Measurements from ENCODE around the gene ATN1. TPM values are rescaled to one million over a fixed set of nuclear protein-coding genes. Genes with fewer than 3 reads are reported as not detected.

The ATN1 gene
- total and polyA plus RNA-seq, 9 of the 15 experiments (the other 6 are each of a cell fraction or from before 2014, with no cell fraction given): 0.15 to 49.8 (median 2.7) TPM

GRCh38 chr12:6923851-6924250 is 3.9 kb upstream of the ATN1 start:
- no peak overlapping the region; the same call in 1 of the 2 replicates for H2AFZ ChIP-seq (ENCODE audit: low read depth, low read length)
- TF ChIP-seq DDX20 (tag; IDR thresholded peaks at IDR 0.05; ENCODE audit: low read depth): no peak
- no peak for TF ChIP-seq NEUROD1 (IDR thresholded peaks at IDR 0.05; ENCODE audit: borderline replicate concordance, low read depth, low read length, partially characterized antibody)
- TF ChIP-seq CBX5 (IDR thresholded peaks at IDR 0.05; ENCODE audit: borderline replicate concordance, low read depth): no peak
- TF ChIP-seq ZZZ3 (IDR thresholded peaks at IDR 0.05): no peak
- TF ChIP-seq NUFIP1 (IDR thresholded peaks at IDR 0.05; ENCODE audit: partially characterized antibody): no peak
- TF ChIP-seq MTA2 (IDR thresholded peaks at IDR 0.05; ENCODE audit: low read depth): no peak
- no peak for TF ChIP-seq CREM (IDR thresholded peaks at IDR 0.05; ENCODE audit: low read depth)
- no peak for TF ChIP-seq FOXM1 (IDR thresholded peaks at IDR 0.05; ENCODE audit: low read depth)
- TF ChIP-seq FOXM1 (CRISPR knock-in tag; IDR thresholded peaks at IDR 0.05; ENCODE audit: low read depth): no peak
- no peak for TF ChIP-seq RBM34 (IDR thresholded peaks at IDR 0.05; ENCODE audit: borderline replicate concordance, insufficient read depth, low read length)
- no peak for TF ChIP-seq PKNOX1 (IDR thresholded peaks at IDR 0.05)
- no peak for TF ChIP-seq HES1 (IDR thresholded peaks at IDR 0.05; ENCODE audit: low read depth)
- TF ChIP-seq BMI1 (IDR thresholded peaks at IDR 0.05; ENCODE audit: low read length): no peak
- WGBS (ENCODE audit: insufficient coverage, low coverage, missing lambda C conversion rate): 22% methylated on average over 4 of the region's 6 CpGs
- DNase-seq (ENCODE audit: extremely low read depth in 1 of 4, low spot score in 3 of 4) (no peak), FAIRE-seq (no peak), ATAC-seq (no peak)
- ChIA-PET CTCF (ENCODE audit: low intra/inter-chr PET ratio) (interaction anchor here (1.1 to 1.2 kb wide), 4 partner anchors 36 to 119 kb away, joined by 4 to 6 read pairs (median 4); no protein-coding TSS in a partner anchor), POLR2A (interaction anchor here (0.6 to 4.0 kb wide), 4 partner anchors 11 to 424 kb away, joined by 3 to 29 read pairs (median 12); partner anchors contain the start of genes C12orf57 and RNU7-1)
- H3K4me1 ChIP-seq (replicated peaks in 1 of 2; ENCODE audit: control insufficient read depth in 2 of 2, insufficient read depth in 2 of 2, low read length in 2 of 2): peaks cover 19 to 31% of the 10 kb centered on the region in 2 experiments; a peak in 4 of 5 replicates
- intact Hi-C loops (cut with micrococcal nuclease): loop anchor here (1.0 to 2.0 kb wide), 2 partner anchors 21 to 36 kb away; partner anchors contain the start of gene C12orf57
- H3K4me2 ChIP-seq (ENCODE audit: insufficient read depth, low read length): no peak overlapping the region
- H3K27ac ChIP-seq (ENCODE audit: extremely low read depth, low read depth, low read length): no peak overlapping the region
- no peak overlapping the region for H3K9ac ChIP-seq (ENCODE audit: insufficient read depth in 1 of 2, low read depth in 2 of 2, low read length in 2 of 2)
- H3K9me3 ChIP-seq (replicated peaks; ENCODE audit: control insufficient read depth, insufficient read depth, low read depth, low read length): no peaks in the 10 kb centered on the region
- in situ Hi-C loops (cut with MboI): no loop called here
- no peaks in the 10 kb centered on the region for H4K20me1 ChIP-seq (replicated peaks; ENCODE audit: control insufficient read depth, insufficient read depth, low read length)
- no TSS peak for BruUV-seq (replicated peaks)
- no peak overlapping the region for H3K4me3 ChIP-seq
- peaks cover 4% of the 10 kb centered on the region for H3K9me1 ChIP-seq (ENCODE audit: control insufficient read depth, insufficient read depth, low read length)
- H3K36me3 ChIP-seq (ENCODE audit: control insufficient read depth, insufficient read depth, low read length): peaks cover 20% of the 10 kb centered on the region; the same call in 2 of the 3 replicates
- no peaks in the 10 kb centered on the region for H3K27me3 ChIP-seq (ENCODE audit: control insufficient read depth in 2 of 2, insufficient read depth in 2 of 2, low read length in 2 of 2)
- H3K79me2 ChIP-seq (ENCODE audit: control insufficient read depth, insufficient read depth, low read length): peaks cover 12% of the 10 kb centered on the region

Data from K562 (cell line).